Effector CD4-positive, alpha-beta T cell (primary cell): ENCODE results near the gene MYBPC2. TPM values are rescaled to one million over a fixed set of nuclear protein-coding genes. Genes with fewer than 3 reads are reported as not detected.
"Not testable (repeated sequence)": the region's sequence is repeated elsewhere in the genome, so short reads cannot be mapped to it uniquely, and the experiment has no call there.

ENCODE experiments used
- DNase-seq: peaks from one replicate; pipeline ENCODE4 v3.0.0-alpha.2; 2020
- total RNA-seq: gene quantifications from one replicate; lab custom pipeline; 2026; lab: John Stamatoyannopoulos, UW

MYBPC2 gene
- total RNA-seq = not detected

GRCh38 chr19:50432221-50433028 lies at the start of gene MYBPC2:
MYBPC2 (plus strand) TSS chr19:50432892; CDS start chr19:50432954, 62 bp downstream.
- no peak for DNase-seq

GRCh38 chr19:50383001-50383851 lies 49.5 kb upstream of the MYBPC2 start:
- no peak for DNase-seq

GRCh38 chr19:50383852-50384684 lies 48.6 kb upstream of the MYBPC2 start, which contains the start of gene POLD1:
POLD1 (plus strand) TSS chr19:50384347; CDS start chr19:50398852, 14,505 bp downstream.
- peak; percentile 98 for DNase-seq

- DNase-seq = no peak
Observed at GRCh38 chr19:50384685-50385535, 47.8 kb upstream of the MYBPC2 start.

- no peak for DNase-seq
Observed at GRCh38 chr19:50387176-50387867, 45.4 kb upstream of the MYBPC2 start.

- DNase-seq = no peak
Observed at GRCh38 chr19:50387868-50388245, 44.8 kb upstream of the MYBPC2 start.

- DNase-seq = not testable (repeated sequence)
Observed at GRCh38 chr19:50390295-50390694, 42.4 kb upstream of the MYBPC2 start.

- DNase-seq = not testable (repeated sequence)
Observed at GRCh38 chr19:50390952-50391351, 41.7 kb upstream of the MYBPC2 start.

- DNase-seq = no peak
Observed at GRCh38 chr19:50392759-50393158, 39.9 kb upstream of the MYBPC2 start.

- DNase-seq = no peak
Observed at GRCh38 chr19:50393589-50393988, 39.1 kb upstream of the MYBPC2 start.

- DNase-seq = no peak
Observed at GRCh38 chr19:50394017-50394416, 38.7 kb upstream of the MYBPC2 start.

- no peak for DNase-seq
Observed at GRCh38 chr19:50398675-50399367, 33.9 kb upstream of the MYBPC2 start.

GRCh38 chr19:50399368-50399745 lies 33.3 kb upstream of the MYBPC2 start:
- DNase-seq = no peak

- no peak for DNase-seq
Observed at GRCh38 chr19:50401605-50402450, 30.9 kb upstream of the MYBPC2 start.

- DNase-seq = no peak
Observed at GRCh38 chr19:50402544-50403301, 30.0 kb upstream of the MYBPC2 start.

GRCh38 chr19:50406156-50406820 lies 26.4 kb upstream of the MYBPC2 start:
- DNase-seq = no peak

- no peak for DNase-seq
Observed at GRCh38 chr19:50406829-50407228, 25.9 kb upstream of the MYBPC2 start.

GRCh38 chr19:50409347-50409746 lies 23.3 kb upstream of the MYBPC2 start:
- no peak for DNase-seq
